ENCODE results near the gene ARCN1. TPM values are rescaled to one million over a fixed set of nuclear protein-coding genes. Genes with fewer than 3 reads are reported as not detected.

Gene ARCN1
- total RNA-seq (ENCODE audit: low replicate concordance) = 72.4 and 210 TPM in 2 replicates

- peak; percentile 75 for DNase-seq (ENCODE audit: low read depth)
- no peak for TF ChIP-seq CTCF (IDR thresholded peaks at IDR 0.05; ENCODE audit: insufficient read depth, low read length)
- H3K4me3 ChIP-seq (ENCODE audit: low read depth, low read length) = peak within 1 kb of the TSS; percentile 91
Observed at GRCh38 chr11:118572061-118572980, at the start of gene ARCN1. Gene ARCN1, plus strand, starts transcription at chr11:118572409. Its CDS starts 139 bp downstream, at chr11:118572548.

- DNase-seq (ENCODE audit: low read depth) = peak; percentile 27
- TF ChIP-seq CTCF (IDR thresholded peaks at IDR 0.05; ENCODE audit: insufficient read depth, low read length) = peak; percentile 45
- no peak overlapping the region for H3K4me3 ChIP-seq (ENCODE audit: low read depth, low read length)
Observed at GRCh38 chr11:118522571-118523072, 49.6 kb upstream of the ARCN1 start.

GRCh38 chr11:118524356-118524755 is 47.9 kb upstream of the ARCN1 start:
- H3K4me3 ChIP-seq (ENCODE audit: low read depth, low read length) = no peak overlapping the region
- DNase-seq (ENCODE audit: low read depth) = no peak
- TF ChIP-seq CTCF (IDR thresholded peaks at IDR 0.05; ENCODE audit: insufficient read depth, low read length) = no peak

GRCh38 chr11:118524757-118525470 is 47.3 kb upstream of the ARCN1 start:
- DNase-seq (ENCODE audit: low read depth) = no peak

GRCh38 chr11:118526688-118527087 is 45.5 kb upstream of the ARCN1 start:
- no peak for DNase-seq (ENCODE audit: low read depth)
- no peak overlapping the region for H3K4me3 ChIP-seq (ENCODE audit: low read depth, low read length)
- TF ChIP-seq CTCF (IDR thresholded peaks at IDR 0.05; ENCODE audit: insufficient read depth, low read length) = no peak

More at GRCh38 chr11:118524757-118525470, 47.3 kb upstream of the ARCN1 start:
- TF ChIP-seq CTCF (IDR thresholded peaks at IDR 0.05; ENCODE audit: insufficient read depth, low read length) = no peak
- no peak overlapping the region for H3K4me3 ChIP-seq (ENCODE audit: low read depth, low read length)

GRCh38 chr11:118527109-118527508 is 45.1 kb upstream of the ARCN1 start, which contains the start of gene TTC36:
Gene TTC36, plus strand, starts transcription at chr11:118527474. Its CDS starts 21 bp downstream, at chr11:118527495.
- DNase-seq (ENCODE audit: low read depth) = no peak
- no peak for TF ChIP-seq CTCF (IDR thresholded peaks at IDR 0.05; ENCODE audit: insufficient read depth, low read length)
- no peak within 1 kb of the TSS for H3K4me3 ChIP-seq (ENCODE audit: low read depth, low read length)

All from fibroblast of the aortic adventitia (primary cell).